Activated CD8-positive, alpha-beta memory T cell treated with anti-CD3 and anti-CD28 coated beads for 4 hours (primary cell): ENCODE measurements around the gene THSD7B.
"Not testable (repeated sequence)": the region's sequence is repeated elsewhere in the genome, so short reads cannot be mapped to it uniquely, and the experiment has no call there.

Experiments used
- DNase-seq, 2 donors: peaks; one replicate each; pipeline ENCODE4 v3.0.0-alpha.2; 2020; ENCODE audit warnings: low read depth in 2 of 2

The THSD7B gene

DNA sequence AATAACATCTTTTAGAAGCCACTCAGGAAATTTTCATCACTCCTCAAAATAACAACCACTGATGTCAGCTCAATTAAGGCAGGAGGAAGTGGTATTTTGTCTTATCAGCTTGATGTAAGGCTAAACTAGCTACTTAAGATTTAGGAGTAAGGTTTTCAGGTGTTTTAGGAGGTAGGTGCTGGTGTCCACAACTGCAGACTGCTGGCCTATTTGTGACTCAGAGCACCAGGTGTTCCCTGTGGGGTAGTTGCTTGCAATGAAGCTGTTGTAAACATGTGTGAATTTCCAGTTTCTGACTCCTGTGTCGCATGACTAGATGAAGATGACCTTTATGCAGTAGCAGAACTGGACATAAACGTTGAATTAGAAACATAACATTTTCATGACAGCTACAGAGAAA, 164.2 kb downstream of the THSD7B start:
- DNase-seq = no peak

DNA sequence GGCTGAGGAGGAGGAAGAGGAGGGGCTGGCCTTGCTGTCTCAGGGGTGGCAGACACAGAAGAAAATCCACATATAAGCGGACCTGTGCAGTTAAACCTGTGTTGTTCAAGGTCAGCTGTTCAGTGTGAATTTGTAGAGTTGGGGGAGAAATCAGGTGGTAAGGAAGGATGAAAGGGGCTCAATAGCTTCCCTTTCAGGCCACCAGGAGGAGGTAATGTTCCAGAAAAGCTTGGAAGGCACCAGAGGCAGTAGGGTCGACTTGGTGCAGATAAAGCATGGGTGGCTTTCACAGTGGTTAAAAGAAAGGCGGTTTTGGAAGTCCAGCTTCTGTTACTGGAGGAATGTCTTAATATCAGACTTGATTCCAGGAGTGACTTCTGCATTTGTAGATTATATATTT, 167.4 kb downstream of the THSD7B start:
- no peak for DNase-seq

DNA sequence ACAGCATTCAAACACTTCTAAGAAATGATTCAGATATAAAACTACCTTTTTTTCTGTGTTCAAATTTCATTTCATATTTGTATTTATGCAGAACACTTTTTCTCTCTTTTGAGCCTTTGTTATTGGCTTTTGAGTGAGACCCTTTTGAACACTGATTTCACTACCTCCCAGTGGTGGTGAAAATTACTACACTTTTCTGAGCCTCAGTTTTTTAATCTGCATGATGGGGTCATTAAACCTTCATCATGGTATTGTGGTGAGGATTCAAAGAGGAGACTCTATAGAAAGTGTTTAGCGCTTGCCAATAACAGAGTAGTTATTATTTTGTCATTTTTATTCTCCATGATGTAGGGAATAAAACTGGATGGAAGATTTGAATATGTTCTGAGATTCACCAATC, 169.8 kb downstream of the THSD7B start:
- DNase-seq = no peak

DNA sequence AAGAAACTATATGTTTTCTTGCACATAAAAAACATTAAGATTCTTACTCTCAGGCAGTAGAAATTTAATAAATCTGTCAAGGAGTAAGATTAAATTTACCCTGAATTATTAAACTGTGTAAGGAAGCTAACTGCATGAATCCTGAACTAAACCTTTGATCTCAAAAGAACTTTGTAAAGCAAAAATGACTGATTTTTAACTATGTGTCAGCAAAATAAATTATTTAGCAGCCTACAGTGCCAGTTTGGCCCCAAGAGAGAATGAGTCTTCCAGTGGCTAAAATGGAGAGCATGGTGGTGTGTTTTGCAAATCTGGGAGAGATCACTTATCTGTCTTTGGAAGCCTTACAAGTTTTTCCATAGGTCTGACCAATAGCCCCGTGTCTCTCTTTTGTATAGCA, 190.7 kb downstream of the THSD7B start:
- DNase-seq = no peak

DNA sequence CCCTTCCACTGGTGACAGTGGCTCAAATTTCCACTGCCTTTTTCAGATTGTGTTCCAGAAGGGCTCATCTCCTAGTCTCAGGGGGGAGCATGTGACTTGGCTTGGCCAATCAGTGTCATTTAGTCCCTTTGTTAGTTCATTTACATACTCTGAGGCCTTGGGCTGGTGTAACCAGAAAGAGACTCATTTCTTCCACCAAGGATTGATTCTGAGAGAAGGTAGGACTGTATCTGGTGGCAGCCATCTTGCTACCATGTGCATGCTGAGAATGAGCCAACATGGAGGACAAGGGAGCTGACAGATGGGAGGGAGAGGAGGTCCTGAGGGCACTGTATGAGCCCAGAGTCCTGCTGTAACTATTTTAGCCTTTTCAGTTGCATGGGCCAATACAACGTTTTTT, 191.7 kb downstream of the THSD7B start:
- no peak for DNase-seq

DNA sequence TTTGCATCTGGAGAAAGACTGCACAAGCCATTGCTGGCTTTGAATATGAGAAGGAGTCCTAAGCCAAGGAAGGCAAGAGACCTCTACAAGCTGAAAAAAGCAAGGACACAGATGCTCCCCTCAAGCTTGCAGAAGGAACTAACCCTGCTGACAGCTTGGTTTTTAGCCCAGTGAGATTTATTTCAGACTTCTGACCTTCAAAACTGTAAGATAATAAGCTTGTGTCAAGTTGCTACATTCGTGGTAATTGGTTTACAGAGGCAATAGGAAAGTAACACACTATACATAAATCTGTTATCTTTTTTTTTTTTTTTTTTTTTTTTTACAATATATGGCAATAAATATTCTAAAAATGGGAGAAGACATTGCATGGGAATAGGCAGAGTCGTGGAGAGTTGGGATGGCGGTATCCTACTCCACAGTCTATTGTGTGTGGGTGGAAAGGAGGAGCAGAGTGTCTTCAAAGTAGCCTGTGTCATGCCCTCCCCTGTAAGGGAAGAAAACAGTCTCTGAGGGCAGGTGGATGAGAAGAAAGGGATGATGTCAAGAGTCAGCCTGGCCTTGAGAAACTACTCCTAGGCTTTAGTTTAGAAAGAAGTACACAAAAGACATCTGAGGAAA, 196.9 kb downstream of the THSD7B start:
- DNase-seq = no peak

DNA sequence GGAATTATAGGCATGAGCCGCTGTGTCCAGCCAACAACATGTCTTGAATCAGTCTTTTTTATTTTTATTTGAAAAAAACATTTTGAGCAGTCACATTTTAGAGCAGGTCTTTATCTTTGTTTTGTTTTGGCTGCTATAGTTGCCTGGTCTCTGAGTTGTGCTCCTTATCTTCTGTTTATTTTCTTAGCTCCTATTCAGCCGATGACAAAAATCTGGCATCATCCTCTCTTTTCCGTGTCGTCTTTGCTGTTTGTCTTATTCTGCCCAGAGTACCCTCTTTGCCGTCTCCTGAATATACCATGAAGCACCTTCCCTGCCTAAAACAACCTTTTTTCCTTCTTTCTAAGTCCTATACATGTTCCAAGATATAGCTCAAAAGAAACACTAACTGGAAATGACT, 201.1 kb downstream of the THSD7B start:
- DNase-seq = no peak

DNA sequence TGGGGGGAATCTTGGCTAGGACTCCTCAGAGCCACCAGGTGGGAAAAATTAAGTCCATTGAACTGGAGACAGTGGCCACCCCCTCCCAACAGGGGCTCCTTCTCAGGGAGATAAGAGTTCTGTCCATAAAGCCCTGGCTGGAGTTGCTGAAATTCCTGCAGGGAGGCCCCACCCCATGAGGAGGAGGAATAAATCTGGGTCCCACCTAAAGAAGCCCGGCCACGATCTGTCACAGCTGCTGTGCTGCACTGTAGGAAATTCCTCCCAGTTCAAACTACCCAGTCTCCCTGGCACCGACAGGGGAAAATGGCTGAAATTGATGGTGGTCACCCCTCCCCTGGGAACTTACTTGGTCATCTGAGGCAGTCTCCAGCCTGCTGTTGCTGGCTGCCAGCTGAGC, 215.0 kb downstream of the THSD7B start:
- DNase-seq = no peak

DNA sequence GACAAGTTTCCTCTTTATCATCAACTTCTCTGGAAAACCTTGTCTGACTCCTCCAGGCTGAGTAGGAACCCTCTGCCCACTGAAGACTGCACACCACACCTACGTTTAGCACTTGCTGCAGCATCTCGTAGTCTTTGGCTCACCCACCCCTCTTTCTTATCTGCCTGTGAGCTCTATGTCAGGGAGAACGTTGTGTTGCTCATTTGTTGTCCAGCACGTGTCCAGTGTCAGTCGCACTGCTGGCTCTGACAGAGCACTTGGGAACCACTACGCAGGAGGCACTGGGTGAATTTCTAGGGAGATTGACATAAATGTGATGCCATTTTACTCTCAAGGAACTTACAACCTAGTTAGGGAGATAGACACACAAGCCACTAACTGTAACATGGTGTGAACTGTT, 216.3 kb downstream of the THSD7B start:
- DNase-seq = not testable (repeated sequence)

DNA sequence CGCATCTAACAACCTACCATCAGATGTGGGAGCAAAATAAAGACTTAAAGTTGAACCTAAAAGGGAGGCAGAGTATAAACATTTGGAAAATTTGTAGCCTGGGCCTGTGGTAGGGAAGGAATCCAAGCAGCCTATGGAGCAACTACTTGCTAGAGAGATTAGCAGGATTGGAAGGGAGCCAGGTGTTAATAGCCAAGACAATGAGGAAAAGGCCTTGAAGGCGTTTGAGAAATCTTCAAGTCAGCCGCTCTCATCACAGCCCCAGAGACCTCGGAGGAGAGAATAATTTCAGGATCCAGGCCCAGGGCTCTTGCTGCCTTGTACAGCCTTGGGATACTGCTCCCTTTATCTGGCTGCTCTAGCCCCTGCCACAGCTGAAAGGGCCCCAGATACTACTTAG, 219.7 kb downstream of the THSD7B start:
- DNase-seq = no peak

DNA sequence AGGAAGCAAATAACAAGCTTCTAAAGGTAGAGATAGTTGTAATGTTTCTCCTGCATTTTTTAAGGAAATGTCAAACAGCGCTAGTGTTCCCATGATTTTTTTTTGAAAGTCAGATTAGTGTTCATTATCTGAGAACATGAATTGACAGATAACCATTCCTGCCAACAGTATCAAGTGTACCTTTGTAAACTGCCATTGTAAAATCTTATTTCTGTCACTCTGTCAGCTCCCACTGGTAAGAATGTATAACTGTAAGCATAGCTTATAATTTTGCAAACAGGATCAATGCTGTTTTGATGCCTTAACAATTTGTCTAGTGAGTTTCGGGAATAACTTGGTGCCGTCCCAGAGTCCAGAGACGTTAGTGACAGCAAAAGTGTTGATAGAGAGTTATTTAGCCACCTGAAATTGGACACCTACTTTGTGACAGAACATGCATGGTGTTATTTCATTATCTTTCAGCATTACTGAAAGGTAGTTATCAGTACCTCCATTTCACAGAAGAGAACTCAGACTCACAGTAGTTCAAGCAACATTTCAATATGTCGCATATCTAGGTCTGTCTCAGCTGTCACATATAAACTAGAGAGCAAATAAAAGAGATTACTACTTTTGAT, 221.4 kb downstream of the THSD7B start:
- DNase-seq = no peak

DNA sequence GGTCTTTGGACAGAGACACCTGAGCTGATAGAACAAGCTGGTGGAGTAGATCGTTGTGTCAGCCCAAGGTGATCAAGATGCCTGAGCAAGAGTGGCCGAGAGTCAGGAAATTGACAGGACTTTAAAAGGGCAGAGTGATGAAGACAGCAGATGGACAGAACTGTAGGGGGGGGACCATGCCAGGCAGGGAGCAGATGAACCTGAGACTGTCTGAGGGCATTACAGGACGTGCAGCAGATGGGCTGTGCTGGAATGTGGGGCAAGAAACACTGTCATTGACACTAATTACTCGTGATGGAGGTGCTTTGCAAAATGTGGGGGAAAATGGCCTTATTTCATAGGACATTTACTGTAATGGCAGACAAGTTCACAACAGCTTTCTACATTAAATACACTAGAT, 225.0 kb downstream of the THSD7B start:
- no peak for DNase-seq

DNA sequence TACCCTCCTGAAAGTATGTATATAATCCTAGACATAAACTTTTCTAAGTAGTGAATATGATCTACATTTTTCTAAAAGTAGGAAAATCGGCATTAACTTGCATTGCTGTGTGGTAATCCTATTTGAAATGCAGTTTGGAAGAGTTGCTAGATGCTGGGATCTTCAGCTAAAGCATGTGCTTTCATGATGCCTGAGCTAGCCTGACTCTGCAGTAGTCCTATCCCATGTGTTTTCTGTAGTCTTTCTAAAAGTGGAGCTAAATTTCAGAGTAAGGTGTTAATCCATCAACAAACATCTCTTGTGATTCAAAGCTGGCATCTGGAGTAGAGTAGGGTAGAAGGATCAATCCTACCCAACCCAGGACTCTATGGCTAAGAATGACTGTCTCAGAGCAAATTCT, 229.4 kb downstream of the THSD7B start:
- DNase-seq = no peak

DNA sequence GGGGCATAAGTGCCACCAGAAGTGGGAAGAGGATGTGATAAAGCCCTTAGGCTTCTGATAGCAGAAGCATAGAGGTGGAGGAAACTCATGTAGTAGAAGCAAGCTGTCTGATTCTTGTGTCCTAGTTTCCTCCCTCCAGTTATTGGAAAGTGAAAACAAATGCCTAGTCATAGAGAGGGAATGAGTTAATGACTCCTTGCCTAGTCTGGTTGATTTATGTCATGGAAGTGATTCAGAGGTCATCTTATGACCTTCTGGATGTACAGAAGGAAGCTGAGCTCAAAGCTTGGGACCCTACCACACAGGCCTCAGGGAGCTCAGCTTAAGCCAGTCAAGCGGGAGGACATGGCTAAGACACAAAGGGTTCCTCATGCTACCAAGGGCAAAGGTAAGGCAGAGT, 232.2 kb downstream of the THSD7B start:
- DNase-seq = no peak

DNA sequence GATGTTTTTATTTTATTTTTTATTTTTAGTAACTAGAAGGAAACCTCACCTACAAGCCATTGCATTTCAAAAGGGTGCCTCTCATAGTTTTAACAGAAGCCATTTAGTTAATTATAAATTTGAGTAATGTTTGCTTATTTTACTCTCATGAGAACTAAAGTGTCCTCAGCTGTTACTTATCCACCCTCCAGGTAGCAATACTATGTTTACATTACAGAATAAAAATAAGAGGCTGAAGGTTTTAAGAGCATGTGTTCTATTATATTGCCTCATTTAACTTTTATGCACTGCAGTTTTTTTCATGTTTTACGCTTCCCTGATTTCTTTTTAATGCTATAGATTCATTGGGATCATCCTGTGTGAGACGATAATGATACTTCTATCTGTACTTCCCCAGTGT, 235.5 kb downstream of the THSD7B start:
- no peak for DNase-seq

DNA sequence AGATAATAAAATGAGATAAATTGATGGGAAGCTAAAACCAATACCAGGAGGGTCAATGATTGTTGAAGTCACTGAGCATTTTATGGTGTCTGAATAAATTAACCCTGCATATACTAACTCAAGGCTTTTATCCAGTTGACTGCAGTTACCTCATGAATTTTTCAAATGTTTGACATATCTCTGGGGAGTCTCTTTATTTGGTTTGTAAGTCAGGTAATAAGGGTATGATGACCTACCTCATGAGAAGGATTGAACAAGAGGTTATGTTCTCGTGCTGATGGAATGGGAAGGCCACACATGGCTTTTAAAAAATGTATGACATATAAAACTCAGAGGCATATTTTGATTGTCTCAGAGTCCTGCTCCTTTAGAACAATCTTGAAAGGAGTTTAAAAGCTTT, 237.6 kb downstream of the THSD7B start:
- no peak for DNase-seq

DNA sequence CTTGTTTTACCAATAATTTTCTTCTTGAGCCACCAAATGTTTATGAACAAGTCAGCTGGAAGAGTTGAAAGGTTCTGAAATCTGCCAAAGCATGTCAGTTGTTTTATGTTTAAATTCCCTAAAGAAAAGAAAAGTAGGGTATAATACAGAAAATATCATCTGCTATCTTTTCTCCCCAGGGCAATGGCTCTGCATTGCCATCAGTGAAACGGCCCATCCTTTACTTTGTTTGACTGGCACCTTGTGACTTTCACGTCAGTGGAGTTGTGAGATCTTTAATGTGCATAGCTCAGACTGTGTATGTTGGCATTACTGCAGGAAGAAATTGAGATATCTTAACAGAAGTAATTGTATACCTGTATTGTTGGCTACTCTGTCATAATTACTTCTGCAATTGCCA, 239.9 kb downstream of the THSD7B start:
- no peak for DNase-seq

DNA sequence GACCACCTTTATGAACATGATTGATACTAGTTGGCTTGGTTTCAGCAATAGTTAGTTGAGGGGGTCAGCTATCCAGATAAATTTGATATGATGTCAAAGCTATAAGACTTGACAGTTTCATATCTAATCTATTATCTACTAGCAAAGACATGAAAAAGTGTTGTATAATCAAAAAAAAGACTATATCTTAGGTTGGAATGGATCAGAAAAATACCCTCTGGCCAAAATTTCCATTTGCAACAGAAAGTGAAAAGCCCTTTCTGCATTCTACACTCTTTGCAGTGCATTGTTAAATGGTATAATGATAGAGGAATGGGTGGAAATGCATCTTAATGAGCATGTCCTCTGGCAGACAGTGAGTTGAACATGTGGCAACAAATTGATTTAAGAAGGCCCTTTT, 242.6 kb downstream of the THSD7B start:
- DNase-seq = no peak

DNA sequence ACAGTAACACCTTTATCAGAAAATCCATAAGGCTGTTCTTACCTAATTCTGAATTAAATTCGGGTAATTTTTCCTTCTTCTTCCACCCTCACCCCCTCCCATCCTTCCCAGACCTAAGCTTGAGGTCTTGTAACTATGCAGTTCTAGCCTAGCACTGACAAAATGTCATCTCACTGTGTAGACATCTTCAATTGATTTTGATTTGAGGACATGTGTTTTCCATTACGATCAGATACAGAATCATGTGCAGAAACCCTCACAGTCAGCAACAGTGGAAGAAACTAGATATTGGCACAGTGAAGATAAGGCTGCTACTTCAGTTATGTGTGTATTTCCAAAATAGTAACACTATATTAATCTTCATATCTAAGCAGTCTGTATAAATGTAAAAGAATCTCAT, 244.6 kb downstream of the THSD7B start:
- no peak for DNase-seq

DNA sequence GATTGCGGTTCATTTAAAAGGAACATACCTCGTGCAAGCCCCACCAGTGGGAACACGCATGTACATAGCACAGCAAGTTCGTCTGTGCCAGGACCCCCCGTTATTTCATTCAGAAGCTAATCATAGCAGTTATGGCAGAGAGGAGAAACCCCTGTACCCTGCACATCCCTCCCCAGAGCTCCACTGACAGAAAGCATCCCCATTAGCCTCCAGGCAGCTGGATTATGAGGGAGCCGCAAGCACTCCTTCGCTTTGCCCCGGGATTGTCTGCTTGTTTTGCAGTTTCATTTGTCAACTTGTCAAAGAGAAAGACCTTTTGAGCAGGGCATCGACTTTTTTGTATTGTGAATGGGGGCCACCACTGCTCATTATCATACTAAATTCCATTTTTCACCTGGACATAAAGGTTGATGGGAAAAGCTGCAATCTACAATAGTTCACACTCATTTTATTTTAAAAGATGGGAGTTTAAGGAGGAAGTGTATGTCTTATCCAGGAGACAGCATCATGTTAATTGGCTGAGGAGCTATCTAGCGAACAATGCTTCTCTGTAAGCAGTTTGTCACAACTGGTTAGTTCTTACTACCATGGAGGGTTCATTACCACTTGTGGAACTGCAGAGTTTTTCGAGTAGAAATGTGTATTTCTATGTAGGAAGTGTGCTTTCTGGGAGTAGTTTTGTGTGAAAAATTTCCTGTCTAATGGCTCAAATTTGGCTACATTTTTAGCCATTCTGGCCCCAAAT, 255.3 kb downstream of the THSD7B start:
- no peak for DNase-seq

DNA sequence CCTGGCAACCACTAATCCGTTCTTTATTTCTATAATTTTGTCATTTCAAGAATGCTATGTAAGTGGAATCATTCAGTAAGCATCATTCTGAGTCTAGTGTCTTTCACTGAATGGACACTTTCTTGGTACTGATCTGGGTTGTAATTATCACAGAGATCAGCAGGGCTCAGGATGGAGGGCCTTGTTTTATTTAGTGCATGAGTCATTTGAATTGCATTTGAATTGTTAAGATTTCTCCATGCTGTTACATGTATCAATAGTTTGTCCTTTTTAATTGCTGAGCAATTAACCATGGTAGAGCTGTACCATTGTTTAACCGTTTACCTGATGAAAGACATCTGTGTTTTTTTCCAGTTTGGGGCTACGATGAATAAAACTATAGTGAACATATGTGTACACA, 256.4 kb downstream of the THSD7B start:
- no peak for DNase-seq

DNA sequence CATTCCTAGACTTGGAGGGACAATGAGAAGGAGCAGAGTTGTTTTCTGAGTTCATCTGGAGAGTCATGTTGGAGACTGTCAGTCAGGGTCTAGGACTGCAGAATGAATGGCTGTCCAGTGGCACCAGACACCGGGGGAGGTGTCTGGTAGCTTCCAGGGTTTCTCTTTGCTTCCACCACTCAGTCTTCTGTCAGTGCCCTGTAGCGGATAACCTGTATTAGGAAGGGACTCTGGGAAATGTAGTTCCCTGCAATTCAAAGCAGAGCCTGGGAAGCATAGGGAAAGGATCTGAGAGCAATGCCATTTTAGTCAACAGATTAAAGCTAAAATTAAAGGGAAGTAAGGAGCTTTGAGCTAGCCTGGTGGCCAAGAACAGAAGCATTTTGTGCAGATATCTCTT, 257.9 kb downstream of the THSD7B start:
- no peak for DNase-seq

DNA sequence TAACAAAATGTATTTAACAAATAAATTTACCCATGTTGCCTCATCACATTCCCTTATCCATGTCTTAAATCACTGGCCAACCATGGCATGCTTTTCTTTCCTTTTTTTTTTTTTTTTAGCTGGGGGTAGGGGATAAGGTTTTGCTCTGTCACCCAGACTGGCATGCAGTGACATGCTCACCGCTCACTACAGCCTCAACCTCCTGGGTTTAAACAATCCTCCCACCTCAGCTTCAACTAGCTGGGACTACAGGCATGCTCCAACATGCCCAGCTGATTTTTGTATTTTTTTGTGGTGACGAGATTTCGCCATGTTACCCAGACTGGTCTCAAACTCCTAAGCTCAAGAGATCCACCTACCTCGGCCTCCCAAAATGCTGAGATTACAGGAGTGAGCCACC, 266.4 kb downstream of the THSD7B start:
- no peak for DNase-seq

DNA sequence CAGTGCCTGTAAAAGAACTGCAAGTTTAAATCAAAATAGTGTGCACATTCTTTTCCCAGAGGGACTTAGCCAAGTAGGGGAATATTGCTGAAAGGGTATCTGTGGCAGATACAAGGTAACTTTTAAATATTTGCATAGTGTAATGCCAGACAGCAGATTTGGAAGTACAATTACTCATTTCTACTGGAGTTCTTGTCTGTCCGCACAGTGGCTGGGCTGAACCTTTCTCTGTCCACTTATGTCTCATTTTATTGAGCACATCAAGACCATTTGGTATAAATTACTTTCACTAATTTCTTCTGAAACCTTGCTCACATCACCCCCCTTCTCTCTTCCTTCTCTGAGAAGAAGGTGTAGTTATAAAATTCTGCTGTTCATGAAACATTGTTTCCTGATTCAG, 271.3 kb downstream of the THSD7B start:
- DNase-seq = no peak
